ENCODE measurements around the gene CCDC69.

The CCDC69 gene

GRCh38 chr5:151148583-151148982, 75.3 kb downstream of the CCDC69 start:
- TF ChIP-seq CTCF (IDR thresholded peaks at IDR 0.05) = no peak
- Histone ChIP-seq H3K4me3 (ENCODE audit: low read depth in 1 of 2, low read length in 1 of 2) (no peak overlapping the region), H3K27me3 (no peaks in the 10 kb centered on the region), H3K9me3 (no peaks in the 10 kb centered on the region), H3K4me1 (ENCODE audit: control insufficient read depth in 1 of 2, insufficient read depth in 1 of 2, low read depth in 1 of 2, low read length in 1 of 2) (peaks cover 60 to 62% of the 10 kb centered on the region in 2 experiments), H3K36me3 (peaks cover 17% of the 10 kb centered on the region), H3K27ac (no peak overlapping the region)

- Histone ChIP-seq H3K27me3 (no peaks in the 10 kb centered on the region), H3K27ac (peak overlapping the region; percentile 32), H3K4me3 (ENCODE audit: low read depth in 1 of 2, low read length in 1 of 2) (no peak overlapping the region), H3K4me1 (ENCODE audit: control insufficient read depth in 1 of 2, insufficient read depth in 1 of 2, low read depth in 1 of 2, low read length in 1 of 2) (peaks cover 46 to 47% of the 10 kb centered on the region in 2 experiments), H3K9me3 (no peaks in the 10 kb centered on the region), H3K36me3 (peaks cover 19% of the 10 kb centered on the region)
- TF ChIP-seq CTCF (IDR thresholded peaks at IDR 0.05) = no peak
Observed at GRCh38 chr5:151147033-151147432, 76.9 kb downstream of the CCDC69 start.

- H3K4me1 ChIP-seq (ENCODE audit: control insufficient read depth in 1 of 2, insufficient read depth in 1 of 2, low read depth in 1 of 2, low read length in 1 of 2) = peaks cover 36 to 37% of the 10 kb centered on the region in 2 experiments
- no peak overlapping the region for H3K4me3 ChIP-seq (ENCODE audit: low read depth in 1 of 2, low read length in 1 of 2)
Observed at GRCh38 chr5:151146061-151146460, 77.8 kb downstream of the CCDC69 start.

GRCh38 chr5:151144922-151145321, 79.0 kb downstream of the CCDC69 start:
- no peak overlapping the region for H3K27ac ChIP-seq
- peaks cover 22% of the 10 kb centered on the region for H3K36me3 ChIP-seq
- no peak overlapping the region for H3K4me3 ChIP-seq (ENCODE audit: low read depth in 1 of 2, low read length in 1 of 2)
- H3K4me1 ChIP-seq (ENCODE audit: control insufficient read depth in 1 of 2, insufficient read depth in 1 of 2, low read depth in 1 of 2, low read length in 1 of 2) = peaks cover 25 to 26% of the 10 kb centered on the region in 2 experiments
- TF ChIP-seq CTCF (IDR thresholded peaks at IDR 0.05) = no peak
- H3K9me3 ChIP-seq = no peaks in the 10 kb centered on the region
- H3K27me3 ChIP-seq = no peaks in the 10 kb centered on the region

More at GRCh38 chr5:151146061-151146460, 77.8 kb downstream of the CCDC69 start:
- Histone ChIP-seq H3K36me3 (peaks cover 19% of the 10 kb centered on the region), H3K9me3 (no peaks in the 10 kb centered on the region), H3K27ac (peak overlapping the region; percentile 32), H3K27me3 (no peaks in the 10 kb centered on the region)
- TF ChIP-seq CTCF (IDR thresholded peaks at IDR 0.05) = no peak

- Histone ChIP-seq H3K9me3 (no peaks in the 10 kb centered on the region), H3K4me1 (ENCODE audit: control insufficient read depth in 1 of 2, insufficient read depth in 1 of 2, low read depth in 1 of 2, low read length in 1 of 2) (peaks cover 19 to 21% of the 10 kb centered on the region in 2 experiments), H3K4me3 (ENCODE audit: low read depth in 1 of 2, low read length in 1 of 2) (no peak overlapping the region), H3K27ac (no peak overlapping the region), H3K27me3 (no peaks in the 10 kb centered on the region), H3K36me3 (peaks cover 29% of the 10 kb centered on the region)
- no peak for TF ChIP-seq CTCF (IDR thresholded peaks at IDR 0.05)
Observed at GRCh38 chr5:151144275-151144674, 79.6 kb downstream of the CCDC69 start.

GRCh38 chr5:151143645-151144044, 80.2 kb downstream of the CCDC69 start:
- TF ChIP-seq CTCF (IDR thresholded peaks at IDR 0.05) = no peak
- Histone ChIP-seq H3K27ac (no peak overlapping the region), H3K36me3 (peaks cover 35% of the 10 kb centered on the region), H3K9me3 (no peaks in the 10 kb centered on the region), H3K4me3 (ENCODE audit: low read depth in 1 of 2, low read length in 1 of 2) (no peak overlapping the region), H3K4me1 (ENCODE audit: control insufficient read depth in 1 of 2, insufficient read depth in 1 of 2, low read depth in 1 of 2, low read length in 1 of 2) (peaks cover 16 to 19% of the 10 kb centered on the region in 2 experiments), H3K27me3 (no peaks in the 10 kb centered on the region)

Measured in neutrophil (primary cell).